GM11168 (cell line): ENCODE measurements around the gene QKI.
"Not testable (repeated sequence)": the region's sequence is repeated elsewhere in the genome, so short reads cannot be mapped to it uniquely, and the experiment has no call there.

Source experiments
- in situ Hi-C: fragments of 300-500 bp; cut with MboI; formaldehyde crosslinking; loops from one replicate; pipeline ENCODE4 v1.12.0; 2022; ENCODE audit warnings: low sequenced_read_pairs; ENCODE audit not compliant: unreplicated experiment

QKI gene

DNA sequence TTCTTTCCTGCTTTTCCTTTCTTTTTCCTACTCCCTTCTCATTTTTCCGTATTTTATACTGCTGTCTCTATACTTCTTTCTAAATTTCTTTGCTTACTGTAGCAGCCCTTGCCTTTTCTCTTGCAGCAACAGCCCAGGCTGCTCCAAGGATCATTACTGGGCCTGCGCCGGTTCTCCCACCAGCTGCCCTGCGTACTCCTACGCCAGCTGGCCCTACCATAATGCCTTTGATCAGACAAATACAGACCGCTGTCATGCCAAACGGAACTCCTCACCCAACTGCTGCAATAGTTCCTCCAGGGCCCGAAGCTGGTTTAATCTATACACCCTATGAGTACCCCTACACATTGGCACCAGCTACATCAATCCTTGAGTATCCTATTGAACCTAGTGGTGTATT is 148.8 kb downstream of the QKI start:
- in situ Hi-C loops = no loop called here

DNA sequence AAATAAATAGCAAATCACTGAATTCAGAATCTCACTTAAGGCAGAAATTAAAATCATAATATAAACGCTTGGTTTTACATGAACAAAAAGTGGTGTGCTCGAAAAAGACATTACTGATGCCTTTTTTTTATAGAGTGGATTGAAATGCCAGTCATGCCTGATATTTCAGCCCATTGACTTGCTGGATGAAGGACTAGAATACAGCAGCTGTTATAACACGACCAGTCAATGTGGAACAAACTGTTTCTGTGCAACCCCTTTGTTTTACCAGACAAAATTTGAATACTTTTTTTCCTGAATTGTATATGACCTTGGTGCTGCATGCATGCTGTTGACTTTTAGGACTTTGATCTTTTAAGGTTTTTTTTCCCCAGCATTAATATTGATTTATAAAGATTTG is 150.0 kb downstream of the QKI start:
- in situ Hi-C loops = no loop called here

DNA sequence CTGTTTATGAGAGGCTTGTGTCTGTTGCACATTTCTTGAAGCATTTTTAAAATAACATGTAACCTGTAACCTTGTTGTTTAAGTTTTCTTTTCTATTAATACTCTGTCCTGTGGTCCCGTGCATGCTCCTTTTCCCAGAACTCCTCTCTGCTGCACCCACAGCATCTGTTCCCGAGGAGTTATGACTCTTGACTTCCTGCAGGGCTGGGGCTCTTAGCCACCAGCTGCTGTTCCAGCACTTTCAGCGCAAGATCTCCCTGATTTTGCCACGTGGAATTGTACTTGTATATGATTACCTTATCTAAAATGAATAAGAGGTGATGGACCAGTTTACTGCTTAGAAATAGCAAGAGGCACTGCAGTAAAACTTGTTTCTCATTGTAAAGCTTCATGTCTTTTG is 150.6 kb downstream of the QKI start:
- in situ Hi-C loops = no loop called here

DNA sequence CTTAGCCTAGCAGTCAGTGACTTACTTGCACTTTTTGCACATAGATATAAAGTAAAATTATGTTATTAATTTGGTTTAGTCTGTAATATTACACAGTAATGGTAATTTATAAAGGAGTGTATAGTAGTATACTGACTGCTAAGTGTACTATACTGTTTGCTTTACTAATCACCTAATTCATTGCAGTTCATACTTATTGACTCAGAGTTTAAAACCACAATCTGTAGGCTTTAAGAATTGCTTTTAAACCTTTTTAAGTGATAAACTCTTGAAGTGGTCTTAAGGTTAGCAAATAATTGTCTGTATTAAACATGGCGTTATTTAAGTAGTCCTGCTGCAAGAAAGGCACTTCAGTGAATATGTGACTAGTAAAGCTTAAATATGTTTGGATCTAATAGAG is 151.5 kb downstream of the QKI start:
- in situ Hi-C loops = no loop called here

DNA sequence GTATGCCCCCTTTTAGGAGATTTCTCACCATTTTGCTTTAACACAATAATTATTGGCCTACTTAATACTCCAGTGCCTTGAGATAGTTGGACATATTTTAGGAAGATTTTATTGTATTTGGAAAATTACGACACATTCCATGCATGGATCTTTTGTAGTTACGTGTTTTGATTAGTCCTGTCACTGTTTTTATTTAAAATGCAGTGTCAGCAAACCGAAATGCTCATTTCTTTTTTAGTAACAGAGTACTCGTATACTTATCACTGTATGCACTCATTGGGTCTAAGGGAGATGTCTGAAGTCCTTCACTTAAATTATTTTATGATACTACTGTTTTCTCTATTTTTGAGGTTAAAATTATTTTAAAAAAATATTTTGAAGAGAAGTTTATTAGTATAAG is 153.8 kb downstream of the QKI start:
- in situ Hi-C loops = no loop called here

DNA sequence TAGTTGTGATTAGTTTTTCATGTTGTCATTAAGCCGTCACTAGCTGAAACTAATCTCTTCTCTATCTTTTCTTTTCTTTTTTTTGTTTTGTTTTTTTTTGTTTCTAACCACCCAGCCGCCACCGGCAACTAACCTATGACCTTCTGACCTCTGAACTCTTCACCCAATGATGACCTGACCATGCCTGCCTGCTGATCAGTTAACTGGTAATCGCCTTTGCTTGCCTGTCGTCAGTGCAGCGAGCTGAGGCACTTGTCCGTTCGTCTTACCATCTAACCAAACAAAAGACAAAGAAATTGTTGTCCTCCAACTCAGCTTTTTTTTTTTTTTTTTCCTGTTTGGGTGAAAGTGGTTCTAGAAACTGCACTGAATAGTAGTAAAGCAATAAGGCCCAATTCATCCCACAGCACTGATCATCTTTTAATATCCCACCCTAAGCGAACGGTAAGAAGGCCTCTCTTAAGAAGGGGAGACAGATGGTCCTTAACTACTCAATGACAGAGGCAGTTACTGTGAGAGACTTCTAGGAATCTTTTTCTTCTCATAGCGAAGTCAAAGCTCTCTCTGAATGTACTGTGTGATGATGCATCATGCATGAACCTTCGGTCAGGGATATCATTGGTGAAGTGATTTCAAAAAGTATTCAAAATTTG is 156.2 kb downstream of the QKI start:
- in situ Hi-C loops = no loop called here

DNA sequence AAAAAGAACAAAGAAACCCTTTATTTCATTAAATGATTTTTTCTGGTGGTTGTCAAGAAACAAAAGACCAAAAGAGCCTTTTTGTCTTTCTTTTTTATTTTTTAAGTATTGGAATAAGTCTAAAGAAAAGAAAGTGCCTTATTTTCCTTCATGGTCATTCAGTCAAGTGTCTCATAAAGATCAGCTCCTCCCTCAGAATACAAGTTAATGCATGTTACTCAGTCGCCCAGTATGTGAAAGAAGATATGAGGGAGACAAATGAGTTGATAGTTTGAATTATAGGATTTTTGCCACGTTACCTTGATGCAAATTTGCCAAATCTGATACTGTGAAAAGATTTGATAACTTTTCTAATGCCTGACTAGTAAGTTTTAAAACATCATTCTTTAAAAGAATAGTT is 157.2 kb downstream of the QKI start:
- in situ Hi-C loops = no loop called here

DNA sequence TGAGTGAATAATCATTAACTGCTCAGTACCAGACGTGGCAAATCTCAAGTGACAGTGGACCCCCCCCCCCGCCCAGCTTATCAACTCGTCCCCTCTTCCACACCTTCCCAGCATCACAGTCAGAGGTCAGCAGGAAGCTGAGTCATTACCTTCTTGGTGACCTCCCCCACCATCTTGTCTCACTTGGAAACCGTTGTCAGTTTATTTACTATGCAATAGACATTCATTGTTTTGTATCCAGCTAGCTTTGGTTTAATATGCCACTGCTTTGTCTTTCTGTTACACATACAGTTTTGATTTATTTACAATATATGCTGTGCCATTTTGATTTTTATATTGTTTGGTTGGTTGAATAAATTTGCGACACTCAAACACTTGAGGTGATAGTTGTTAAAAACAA is 158.1 kb downstream of the QKI start:
- in situ Hi-C loops = no loop called here

DNA sequence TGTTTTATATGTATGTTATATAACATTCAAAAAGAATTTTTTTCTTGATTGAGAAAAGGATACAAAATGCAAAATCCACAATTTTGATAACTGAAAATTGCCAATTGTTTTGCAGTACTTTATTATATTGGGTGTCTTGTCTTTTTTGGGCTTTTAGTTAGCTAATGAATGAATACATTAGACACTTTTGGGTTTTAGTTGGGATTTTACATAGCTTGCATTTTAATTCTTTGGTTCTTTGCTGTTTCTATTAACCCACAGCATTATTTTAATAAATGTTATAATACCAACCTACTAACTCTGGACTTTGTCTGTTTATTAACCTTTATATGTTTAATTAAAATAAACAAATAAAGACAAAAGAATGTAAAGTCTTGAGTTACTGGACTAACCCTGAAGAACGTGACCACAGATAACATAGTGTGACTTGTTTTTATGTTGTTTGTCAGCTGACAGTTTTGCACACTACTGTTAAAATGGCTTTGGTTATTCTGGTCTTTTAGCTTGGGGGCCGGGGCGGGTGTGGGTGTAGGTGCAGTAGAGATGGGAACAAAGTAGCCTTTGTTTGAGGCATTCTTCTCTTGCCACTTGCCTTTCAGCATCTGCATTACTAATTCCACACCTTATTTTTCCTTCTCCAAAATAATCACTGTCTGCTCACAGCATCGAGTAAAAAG is 159.1 kb downstream of the QKI start:
- in situ Hi-C loops = no loop called here

DNA sequence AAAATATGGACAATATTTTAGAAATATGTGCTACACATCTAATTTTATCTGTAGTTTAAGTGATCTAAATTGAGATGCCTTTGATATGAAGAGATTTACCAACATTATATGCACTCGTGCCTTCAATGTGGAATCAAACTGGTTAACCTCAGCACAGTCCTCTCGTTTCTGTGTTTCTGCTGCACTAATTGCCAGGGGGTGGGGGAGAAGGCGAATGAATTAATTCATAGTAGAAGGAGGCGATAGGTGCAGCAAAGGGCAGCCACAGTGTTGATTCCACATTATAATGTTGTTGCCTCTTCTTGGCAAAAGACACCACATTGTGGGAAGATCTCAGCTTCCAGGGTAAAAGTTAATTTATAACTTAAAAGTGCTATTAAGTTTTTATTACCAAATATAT is 161.6 kb downstream of the QKI start:
- in situ Hi-C loops = no loop called here

DNA sequence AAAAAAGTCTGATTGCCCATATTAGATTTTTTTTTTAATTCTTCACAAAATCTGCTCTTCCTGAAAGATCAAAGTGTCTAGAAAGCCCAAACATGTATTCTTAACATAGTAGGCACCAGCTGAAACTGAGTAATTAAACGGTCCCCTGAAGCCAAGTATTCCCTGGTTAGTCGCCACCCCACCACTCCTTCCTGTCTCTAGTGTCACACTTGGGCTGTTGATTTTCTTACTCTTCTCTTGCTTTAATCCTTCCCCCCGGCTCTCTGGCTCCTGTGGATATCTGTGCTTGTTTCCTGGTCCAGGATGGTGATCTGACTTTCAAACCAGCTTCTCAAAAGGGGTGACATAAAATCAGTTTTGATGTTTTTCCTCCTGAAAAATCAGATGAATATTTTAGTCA is 162.9 kb downstream of the QKI start:
- in situ Hi-C loops = no loop called here

DNA sequence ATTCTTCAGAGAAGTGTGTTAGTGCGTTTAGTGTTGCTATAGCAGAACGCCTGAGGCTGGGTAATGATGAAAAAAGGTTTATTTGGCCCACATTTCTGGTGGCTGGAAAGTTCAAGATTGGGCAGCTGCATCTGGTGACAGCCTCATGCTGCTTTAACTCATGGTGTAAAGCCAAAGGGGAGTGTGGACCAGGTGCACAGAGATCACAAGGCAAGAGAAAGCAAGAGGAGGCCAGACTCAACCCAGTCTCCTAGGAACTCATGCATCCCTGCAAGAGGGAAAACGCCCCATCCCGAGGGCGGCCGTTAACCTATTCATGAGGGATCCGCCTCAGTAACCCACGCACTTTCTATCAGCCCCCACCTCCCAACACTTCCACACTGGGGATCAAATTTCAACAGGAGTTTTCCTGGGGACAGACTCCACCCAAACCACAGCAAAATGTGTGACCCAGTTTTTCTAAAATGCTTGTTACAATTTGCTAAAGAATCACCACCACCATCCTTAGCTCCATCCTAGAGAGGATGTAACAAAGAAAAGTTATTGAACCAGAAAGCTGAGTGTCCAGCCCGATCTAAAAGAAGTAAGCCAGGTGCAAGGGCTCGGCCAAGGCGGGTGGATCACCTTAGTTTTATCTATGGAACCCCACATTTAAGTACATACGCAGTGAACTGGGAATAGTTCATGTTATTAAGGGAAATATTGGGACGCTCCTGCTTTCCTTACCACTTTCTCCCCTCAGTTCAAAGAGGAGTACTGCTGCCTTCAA is 164.8 kb downstream of the QKI start:
- in situ Hi-C loops = no loop called here

DNA sequence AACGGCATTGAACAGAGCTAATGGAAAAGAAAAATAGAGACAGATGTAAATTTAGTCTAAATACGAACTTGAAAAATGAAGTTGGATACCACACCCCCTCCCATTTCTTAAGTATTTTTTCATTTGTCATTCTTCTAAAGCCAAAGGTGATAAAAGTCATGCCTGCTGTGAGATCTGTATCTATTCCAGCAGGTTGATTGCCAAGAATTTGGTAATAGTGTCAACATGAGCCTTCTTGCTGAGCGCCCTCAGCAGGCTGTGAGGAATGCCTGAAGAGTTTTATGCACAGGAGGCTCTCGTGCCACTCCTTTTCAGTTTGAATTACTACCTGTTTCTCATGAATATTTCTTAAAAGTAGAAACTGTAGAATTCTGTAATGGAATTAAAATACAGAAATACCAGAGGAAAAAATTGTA is 165.4 kb downstream of the QKI start:
- in situ Hi-C loops = no loop called here

DNA sequence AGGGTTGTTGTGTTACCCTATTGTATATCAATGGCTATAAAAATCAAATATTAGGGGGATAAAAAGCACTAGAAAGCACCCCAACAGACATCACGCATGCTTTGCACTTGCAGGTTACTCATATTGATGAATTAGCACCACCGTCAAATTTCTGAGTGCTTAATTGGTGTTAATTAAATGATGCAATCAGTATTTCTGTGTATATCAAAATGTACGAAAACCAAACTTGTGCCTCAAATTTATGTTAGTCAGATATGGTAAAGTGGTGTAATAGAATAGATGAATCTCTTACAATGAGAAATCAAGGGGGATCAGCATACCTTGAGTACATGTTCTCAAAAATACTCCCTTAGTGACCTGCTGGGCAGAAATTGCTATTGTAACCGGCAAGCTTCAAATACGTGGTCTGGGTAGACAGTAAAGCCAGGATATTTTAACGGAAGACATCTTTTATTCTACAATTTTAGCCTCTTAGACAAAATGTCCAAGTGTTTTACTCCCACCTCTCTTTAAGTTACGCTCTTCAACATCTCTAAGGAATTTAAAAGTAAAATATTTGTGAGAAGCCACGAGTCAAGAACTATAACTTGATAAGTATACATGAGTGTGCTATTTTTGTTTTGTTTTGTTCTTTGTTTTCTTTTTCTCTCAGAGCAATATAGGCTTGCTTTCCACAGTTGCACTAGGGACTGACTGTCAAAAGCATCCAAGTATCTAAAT is 166.0 kb downstream of the QKI start:
- in situ Hi-C loops = no loop called here

DNA sequence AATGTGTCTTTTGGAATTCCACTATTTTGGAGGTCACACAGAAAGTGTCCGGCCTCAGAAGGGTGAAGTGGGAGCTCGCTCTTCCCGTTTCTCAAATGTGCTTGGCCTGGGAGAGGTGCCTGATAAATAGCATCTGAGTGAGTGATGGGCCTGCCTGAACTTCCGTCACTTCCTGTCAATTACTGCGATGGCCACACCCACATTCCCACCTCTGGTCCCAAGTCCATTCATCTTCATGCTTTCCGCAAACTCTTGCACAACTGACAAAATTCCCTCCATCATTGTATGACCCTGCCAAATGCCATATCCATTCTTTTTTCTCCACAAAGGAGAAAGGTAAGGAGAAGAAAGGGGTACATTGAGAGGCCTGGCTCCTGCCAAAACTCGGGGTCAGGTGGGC is 169.0 kb downstream of the QKI start:
- in situ Hi-C loops = no loop called here

DNA sequence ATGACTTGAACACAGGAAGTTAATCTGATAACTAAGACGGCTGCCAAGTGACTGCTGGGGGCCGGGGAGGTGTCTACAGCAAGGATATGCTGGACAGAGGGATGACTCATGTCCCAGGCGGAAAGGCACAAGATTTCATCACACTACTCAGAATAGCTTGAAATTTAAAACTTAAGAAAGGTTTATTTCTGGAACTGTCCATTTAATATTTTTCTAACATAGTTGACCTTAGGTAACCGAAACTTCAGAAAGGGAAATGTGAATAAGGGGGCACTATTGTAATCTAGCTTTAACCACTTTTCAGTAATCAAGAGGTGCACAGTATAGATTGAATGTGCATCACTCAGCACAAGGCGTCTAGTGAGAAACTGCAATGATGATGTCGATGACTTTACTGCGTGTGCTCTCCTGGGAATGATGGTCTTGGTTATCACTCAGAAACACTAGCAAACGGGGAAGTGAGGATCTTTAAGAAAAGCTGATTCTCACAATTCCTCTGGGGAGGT is 171.5 kb downstream of the QKI start:
- in situ Hi-C loops = no loop called here

DNA sequence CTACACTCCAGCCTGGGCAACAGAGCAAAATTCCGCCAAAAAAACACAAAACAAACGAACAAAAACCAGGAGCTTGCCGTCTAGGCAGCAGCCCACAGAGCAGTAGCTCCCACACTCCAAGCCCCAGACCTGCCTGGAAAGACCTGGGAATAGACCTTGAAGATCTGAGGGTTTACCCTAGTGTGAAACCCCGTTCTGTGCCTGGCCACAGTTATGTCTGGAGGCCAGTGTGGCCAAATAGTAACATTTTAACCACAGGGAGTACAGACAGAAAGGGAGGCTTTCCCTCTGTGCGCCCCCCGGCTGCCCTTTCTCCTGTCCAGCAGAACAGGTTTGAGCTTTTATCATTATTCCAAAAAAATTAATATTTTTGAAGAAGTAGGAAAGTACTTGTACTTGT is 172.4 kb downstream of the QKI start:
- in situ Hi-C loops = no loop called here

DNA sequence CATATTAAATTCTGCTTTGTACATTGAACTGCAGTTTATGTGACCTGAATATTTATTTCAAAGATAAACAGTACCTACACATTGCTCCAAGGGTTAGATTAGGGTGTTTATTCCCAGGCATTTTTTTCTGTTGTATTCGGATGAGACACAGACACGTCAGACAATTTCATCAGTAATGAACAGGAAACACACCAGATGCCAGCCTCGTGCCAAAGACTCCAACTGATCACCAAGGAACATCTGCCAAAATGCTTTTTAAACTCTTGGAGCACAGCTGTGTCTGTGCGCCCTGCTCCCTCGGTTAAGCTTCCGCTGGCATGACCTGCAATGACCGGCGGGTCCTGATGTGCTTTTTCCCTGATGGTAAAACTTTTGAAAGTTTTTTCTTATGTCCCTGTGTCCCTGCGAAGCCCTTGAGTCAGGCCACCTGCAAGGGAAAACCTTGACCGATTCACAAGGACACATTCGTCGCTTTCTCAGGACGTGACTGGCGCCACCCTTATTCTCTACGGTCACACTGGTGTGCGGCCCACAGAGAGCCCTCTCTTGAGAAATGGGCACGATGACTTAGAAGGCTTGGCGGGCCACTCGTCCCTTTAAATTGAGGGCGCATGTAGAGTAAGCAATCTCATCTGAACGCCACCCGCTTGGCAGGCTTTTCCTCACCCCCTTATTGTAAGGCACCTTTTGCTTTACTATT is 173.9 kb downstream of the QKI start:
- in situ Hi-C loops = no loop called here

DNA sequence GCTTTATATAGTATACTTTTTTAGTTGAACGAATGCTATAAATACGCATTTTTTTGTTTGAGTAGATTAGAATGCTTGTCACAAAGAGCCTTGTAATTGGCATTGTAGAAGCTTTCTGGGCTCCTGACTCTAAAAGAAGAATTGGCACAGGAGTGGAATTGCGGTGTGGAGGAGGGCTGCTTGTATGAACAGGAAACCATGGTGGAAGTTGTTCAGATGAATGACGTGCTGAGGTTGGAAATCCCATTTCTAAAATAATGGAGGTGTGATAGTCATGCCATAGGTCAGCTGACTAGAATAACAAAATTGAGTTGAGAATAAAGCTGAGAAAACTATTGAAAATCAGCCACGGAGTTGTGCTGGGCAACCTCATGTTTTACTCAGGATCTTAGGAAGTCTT is 174.9 kb downstream of the QKI start:
- in situ Hi-C loops = no loop called here

DNA sequence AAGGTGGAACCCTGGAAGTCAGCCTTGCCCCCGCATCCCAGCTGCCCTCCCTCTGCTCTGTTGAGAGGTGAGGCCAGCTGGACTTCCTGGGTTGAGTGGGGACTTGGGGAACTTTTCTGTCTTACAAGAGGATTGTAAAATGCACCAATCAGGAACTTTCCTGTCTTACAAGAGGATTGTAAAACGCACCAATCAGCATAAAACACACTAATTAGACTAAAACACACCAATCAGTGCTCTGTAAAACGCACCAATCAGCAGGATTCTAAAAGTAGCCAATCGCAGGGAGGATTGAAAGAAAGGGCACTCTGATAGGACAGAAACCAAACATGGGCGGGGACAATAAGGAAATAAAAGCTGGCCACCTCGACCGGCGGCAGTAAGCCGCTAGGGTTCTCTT is 175.6 kb downstream of the QKI start:
- in situ Hi-C loops = not testable (repeated sequence)
